Mucosa of rectum (tissue), 2 donors: ENCODE measurements around the gene C5orf15.
A peak's percentile ranks its signal among the peaks of the same experiment; 100 is the strongest.

Source experiments
- H3K27ac ChIP-seq, 2 donors: one replicate each; pipeline ENCODE4 v1.7.0; 2013; ENCODE audit warnings: inconsistent platforms in 2 of 2, low read depth in 2 of 2, low read length in 2 of 2
- H3K27me3 ChIP-seq, 2 donors: one replicate each; pipeline ENCODE4 v1.7.0; 2013; ENCODE audit warnings: low read length in 2 of 2; ENCODE audit not compliant: control insufficient read depth in 2 of 2, insufficient read depth in 2 of 2
- H3K36me3 ChIP-seq, 2 donors: one replicate each; pipeline ENCODE4 v1.7.0; 2013; ENCODE audit warnings: low read length in 2 of 2; ENCODE audit not compliant: control insufficient read depth in 2 of 2, insufficient read depth in 2 of 2
- H3K4me1 ChIP-seq, 2 donors: one replicate each; pipeline ENCODE4 v1.7.0; 2013; ENCODE audit warnings: low read length in 2 of 2, mild to moderate bottlenecking in 1 of 2; ENCODE audit not compliant: control insufficient read depth in 2 of 2, insufficient read depth in 2 of 2
- H3K4me3 ChIP-seq, 2 donors: one replicate each; pipeline ENCODE4 v1.7.0; 2013; ENCODE audit warnings: low read length in 2 of 2
- H3K9ac ChIP-seq, 2 donors: one replicate each; pipeline ENCODE4 v1.7.0; 2013; ENCODE audit warnings: low read length in 2 of 2, low read depth in 1 of 2, mild to moderate bottlenecking in 1 of 2
- H3K9me3 ChIP-seq, 2 donors: one replicate each; pipeline ENCODE4 v1.7.0; 2013; ENCODE audit warnings: low read length in 2 of 2; ENCODE audit not compliant: control insufficient read depth in 2 of 2
- donor health status: healthy.
- donor health status: Normal muscosa, but diverticular disease.

The C5orf15 gene

DNA sequence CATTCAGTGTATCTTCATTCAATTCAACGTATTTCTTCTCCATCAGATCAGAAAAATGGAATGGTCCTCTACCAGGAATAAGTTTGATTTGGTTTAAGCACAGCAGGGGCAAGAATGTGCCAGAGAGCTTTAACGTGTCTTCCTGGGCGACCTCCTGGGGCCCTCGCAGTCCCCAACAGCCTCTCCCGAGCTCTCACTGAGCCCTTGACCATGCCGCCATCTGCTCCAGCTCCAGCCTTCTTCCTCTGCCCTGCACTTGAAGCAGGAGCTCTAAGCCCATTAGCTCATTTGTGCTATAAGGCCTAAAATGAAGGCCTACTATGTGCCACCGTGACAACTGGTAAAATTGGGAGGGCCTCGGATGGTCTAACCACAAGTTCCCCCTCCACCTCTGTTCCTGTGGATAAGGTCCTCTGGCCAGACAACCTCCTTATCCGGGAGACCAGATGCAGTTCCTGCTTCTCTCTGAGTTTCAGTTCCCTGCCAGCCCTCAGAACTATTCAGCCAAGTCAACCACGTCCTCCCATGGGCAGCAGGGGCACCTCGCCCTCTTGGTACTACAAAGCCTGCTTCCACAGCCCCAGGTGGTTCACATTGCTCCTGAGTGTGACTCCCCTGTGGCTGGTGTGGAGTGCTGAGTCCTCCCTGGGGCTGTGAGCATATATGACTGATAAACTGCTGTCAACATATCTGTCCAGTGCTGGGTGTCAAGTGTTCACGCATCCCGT is 35.8 kb downstream of the C5orf15 start:
- no peak overlapping the region for H3K4me3 ChIP-seq
- H3K27ac ChIP-seq = no peak overlapping the region
- H3K27me3 ChIP-seq = no peaks in the 10 kb centered on the region
- no peak overlapping the region for H3K9ac ChIP-seq
- no peaks in the 10 kb centered on the region for H3K9me3 ChIP-seq
- no peaks in the 10 kb centered on the region for H3K36me3 ChIP-seq
- H3K4me1 ChIP-seq = peaks cover 0 to 3% of the 10 kb centered on the region in 2 donors

DNA sequence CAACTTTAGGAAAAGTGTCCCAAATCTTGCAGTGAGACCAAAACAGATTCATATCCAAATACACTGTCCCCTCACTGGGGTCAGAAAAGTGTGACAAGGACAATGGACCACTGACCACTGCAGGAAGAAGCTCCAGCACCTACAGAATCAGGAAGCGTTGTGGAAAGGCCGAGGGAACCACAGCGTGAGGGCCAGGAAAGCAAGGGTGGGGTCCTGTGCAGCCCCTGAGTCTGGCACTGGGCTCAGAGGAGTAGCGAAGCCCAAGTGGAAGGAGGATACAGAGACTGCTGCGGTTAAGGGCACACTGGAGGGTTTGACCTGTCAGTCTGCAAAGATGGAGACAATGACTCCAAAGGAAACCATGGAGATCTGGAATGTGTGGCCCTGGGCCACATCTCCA is 36.9 kb downstream of the C5orf15 start:
- Histone ChIP-seq H3K27me3 (no peaks in the 10 kb centered on the region), H3K36me3 (no peaks in the 10 kb centered on the region), H3K27ac (no peak overlapping the region), H3K4me3 (no peak overlapping the region), H3K9me3 (no peaks in the 10 kb centered on the region), H3K9ac (no peak overlapping the region), H3K4me1 (peaks cover 4 to 6% of the 10 kb centered on the region in 2 donors)

DNA sequence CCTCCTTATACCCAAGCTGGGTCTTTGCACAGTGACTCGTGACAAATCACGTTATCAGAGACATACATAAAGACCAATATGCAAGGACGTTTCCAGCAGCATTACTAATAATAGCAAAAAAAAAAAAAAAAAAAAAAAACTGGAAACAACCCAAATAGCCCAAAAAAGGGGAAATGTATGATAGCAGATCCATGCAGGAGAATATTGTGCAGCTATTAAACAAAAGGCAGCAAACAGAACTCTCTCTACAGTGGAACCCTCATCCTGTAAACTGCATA is 37.7 kb downstream of the C5orf15 start:
- peak overlapping the region in 1 of 2 donors; percentile 61 for H3K4me3 ChIP-seq
- no peaks in the 10 kb centered on the region for H3K36me3 ChIP-seq
- H3K27ac ChIP-seq = no peak overlapping the region
- H3K9me3 ChIP-seq = no peaks in the 10 kb centered on the region
- no peaks in the 10 kb centered on the region for H3K27me3 ChIP-seq
- peaks cover 4 to 6% of the 10 kb centered on the region in 2 donors for H3K4me1 ChIP-seq
- H3K9ac ChIP-seq = no peak overlapping the region

DNA sequence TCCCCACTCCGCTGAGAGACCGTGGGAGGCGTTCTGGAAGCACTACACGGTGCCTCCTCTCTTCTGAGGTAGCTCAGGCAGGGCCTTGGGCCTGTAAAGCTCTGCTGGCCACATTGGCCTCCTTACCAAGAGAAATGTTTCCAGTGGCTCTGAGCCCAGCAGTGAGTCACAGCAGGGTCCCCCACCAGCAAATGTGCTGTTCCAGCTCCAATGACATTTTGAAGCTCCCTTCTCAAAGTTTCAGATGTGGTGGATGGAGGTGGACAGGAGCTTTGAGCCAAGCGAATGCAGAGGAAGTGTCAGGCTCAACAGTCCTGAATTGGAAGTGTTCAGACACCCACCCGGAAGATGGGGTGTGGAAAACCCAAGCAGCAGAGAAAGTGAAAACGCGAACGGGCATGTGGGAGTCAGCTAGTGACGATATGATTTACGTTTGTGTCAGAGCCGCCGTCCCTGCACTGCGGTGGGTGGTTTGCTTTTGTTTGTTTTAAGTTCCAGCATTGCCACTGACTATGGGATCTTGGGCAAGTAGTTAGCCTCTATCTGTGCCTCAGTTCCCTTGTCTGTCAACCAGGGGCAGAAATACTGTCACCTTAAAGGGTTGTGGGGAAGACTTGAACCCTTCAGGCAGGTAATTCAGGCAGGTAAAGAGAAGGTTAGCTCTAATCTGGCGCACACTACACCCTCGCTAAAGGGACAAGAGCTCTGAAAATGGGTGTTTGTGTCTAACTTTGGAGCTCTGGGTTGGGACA is 38.2 kb downstream of the C5orf15 start:
- peak overlapping the region in 1 of 2 donors; percentile 35 for H3K27ac ChIP-seq
- no peak overlapping the region for H3K9ac ChIP-seq
- peak overlapping the region in 1 of 2 donors; percentile 61 for H3K4me3 ChIP-seq
- H3K9me3 ChIP-seq = no peaks in the 10 kb centered on the region
- H3K36me3 ChIP-seq = no peaks in the 10 kb centered on the region
- H3K4me1 ChIP-seq = peaks cover 4 to 6% of the 10 kb centered on the region in 2 donors
- no peaks in the 10 kb centered on the region for H3K27me3 ChIP-seq

GRCh38 chr5:133928587-133929393 is 39.6 kb downstream of the C5orf15 start:
- H3K4me3 ChIP-seq = no peak overlapping the region
- peaks cover 4 to 6% of the 10 kb centered on the region in 2 donors for H3K4me1 ChIP-seq
- no peaks in the 10 kb centered on the region for H3K27me3 ChIP-seq
- H3K36me3 ChIP-seq = no peaks in the 10 kb centered on the region
- H3K27ac ChIP-seq = peak overlapping the region in 1 of 2 donors; percentile 43
- no peaks in the 10 kb centered on the region for H3K9me3 ChIP-seq
- H3K9ac ChIP-seq = no peak overlapping the region

DNA sequence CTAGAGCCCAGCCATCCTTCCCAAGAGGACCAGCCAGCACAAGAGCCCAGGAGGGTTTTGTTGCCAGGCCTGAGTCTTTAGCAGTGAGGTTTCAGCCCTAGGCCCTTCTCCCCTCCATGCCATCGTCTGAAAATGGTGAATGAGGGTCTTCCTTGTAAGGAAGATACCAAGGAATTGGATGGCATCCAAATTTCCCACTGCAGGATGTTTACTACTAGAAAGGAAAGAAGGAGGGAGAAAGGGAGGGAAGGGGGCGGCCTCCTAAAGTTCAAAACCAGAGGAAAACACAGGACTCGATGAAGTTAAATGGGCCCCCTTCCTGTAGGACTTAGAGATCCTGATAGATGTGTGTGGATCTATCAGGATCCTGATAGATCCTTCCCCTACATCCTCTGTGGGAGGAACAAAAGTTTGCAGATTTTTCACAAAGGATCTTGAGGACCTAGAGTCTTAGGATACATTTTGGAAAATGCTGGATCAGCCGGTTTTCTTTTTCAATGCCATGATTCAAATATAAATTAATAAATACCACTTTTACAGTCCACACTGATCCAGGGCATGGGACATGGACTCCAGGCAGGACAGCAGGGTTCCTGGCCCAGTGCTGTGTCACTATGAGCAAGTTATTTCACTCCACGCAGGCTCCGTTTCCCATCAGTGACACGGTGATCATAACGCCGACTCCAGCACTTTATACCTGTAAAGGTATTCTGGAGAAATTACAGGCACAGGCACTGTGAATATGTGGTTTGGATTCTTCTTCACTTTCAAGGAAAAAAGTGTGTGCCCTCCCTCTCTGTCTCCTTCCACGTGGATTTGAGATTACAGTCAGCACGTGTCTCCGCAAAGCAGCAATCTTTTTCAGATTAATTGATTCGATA is 40.9 kb downstream of the C5orf15 start:
- H3K9me3 ChIP-seq = no peaks in the 10 kb centered on the region
- H3K4me1 ChIP-seq = peaks cover 4% of the 10 kb centered on the region in 2 donors
- no peak overlapping the region for H3K4me3 ChIP-seq
- no peaks in the 10 kb centered on the region for H3K27me3 ChIP-seq
- no peak overlapping the region for H3K9ac ChIP-seq
- H3K36me3 ChIP-seq = no peaks in the 10 kb centered on the region
- H3K27ac ChIP-seq = no peak overlapping the region

- Histone ChIP-seq H3K4me1 (peaks cover 4% of the 10 kb centered on the region in 2 donors), H3K9ac (no peak overlapping the region), H3K27me3 (no peaks in the 10 kb centered on the region), H3K9me3 (no peaks in the 10 kb centered on the region), H3K4me3 (no peak overlapping the region), H3K36me3 (no peaks in the 10 kb centered on the region), H3K27ac (no peak overlapping the region)
Observed at GRCh38 chr5:133926489-133927299, 41.7 kb downstream of the C5orf15 start.

GRCh38 chr5:133925866-133926488 is 42.4 kb downstream of the C5orf15 start:
- H3K9ac ChIP-seq = no peak overlapping the region
- no peak overlapping the region for H3K27ac ChIP-seq
- H3K4me1 ChIP-seq = peaks cover 4% of the 10 kb centered on the region in 2 donors
- no peaks in the 10 kb centered on the region for H3K36me3 ChIP-seq
- H3K27me3 ChIP-seq = no peaks in the 10 kb centered on the region
- no peaks in the 10 kb centered on the region for H3K9me3 ChIP-seq
- no peak overlapping the region for H3K4me3 ChIP-seq

GRCh38 chr5:133925269-133925668 is 43.2 kb downstream of the C5orf15 start:
- Histone ChIP-seq H3K27me3 (no peaks in the 10 kb centered on the region), H3K36me3 (no peaks in the 10 kb centered on the region), H3K4me1 (peaks cover 4% of the 10 kb centered on the region in 2 donors), H3K4me3 (no peak overlapping the region), H3K9ac (no peak overlapping the region), H3K9me3 (no peaks in the 10 kb centered on the region), H3K27ac (no peak overlapping the region)
